ENCODE results near the gene CACNA2D4.

The CACNA2D4 gene

DNA sequence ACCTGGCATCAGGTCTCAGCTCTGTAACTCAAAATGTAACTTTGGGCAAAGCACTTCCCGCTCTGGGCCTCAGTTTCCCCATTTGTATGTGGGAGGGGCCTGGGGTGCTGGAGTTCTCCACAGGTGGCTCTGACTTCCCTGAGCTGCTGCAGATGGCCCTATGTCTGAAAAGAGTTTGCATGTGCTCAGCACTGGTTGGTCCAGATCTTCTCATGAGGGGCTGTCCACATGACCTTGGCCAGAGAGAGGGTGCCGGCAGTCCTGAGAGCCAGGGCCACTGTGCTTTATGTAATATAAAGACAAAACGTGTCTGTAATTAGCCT is 7.2 kb upstream of the CACNA2D4 start:
- peak in 6 of 42 donors; percentile 3 to 37 (median 13) for DNase-seq
- intact Hi-C loops (cut with DNase I): no loop called here

DNA sequence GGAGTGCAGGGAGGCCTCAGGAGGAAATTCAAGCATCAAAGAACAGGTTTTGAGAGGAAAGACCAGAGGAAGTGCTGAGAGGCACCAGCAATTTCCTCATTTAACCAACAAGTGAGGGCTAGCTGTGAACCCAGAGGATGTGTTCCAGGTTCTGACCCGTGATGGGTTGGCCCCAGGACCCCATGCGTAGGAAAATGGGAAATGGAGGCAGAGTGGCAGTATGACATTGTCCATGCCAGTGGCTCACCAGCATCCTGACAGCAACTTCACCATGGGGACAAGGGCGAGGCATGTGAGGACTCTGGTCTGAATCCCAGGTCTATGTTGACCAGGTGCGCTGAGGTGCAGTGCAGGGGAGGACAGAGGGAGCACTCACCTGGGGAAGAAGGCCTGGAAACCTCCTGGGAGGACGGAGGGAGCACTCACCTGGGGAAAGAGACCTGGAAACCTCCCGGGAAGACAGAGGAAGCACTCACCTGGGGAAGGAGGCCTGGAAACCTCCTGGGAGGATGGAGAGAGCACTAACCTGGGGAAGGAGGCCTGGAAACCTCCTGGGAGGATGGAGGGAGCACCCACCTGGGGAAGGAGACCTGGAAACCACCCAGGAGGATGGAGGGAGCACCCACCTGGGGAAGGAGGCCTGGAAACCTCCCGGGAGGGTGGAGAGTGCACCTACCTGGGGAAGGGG is 6.7 kb upstream of the CACNA2D4 start:
- DNase-seq: peak in 8 of 42 donors; percentile 3 to 40 (median 11)
- intact Hi-C loops (cut with DNase I): no loop called here

DNA sequence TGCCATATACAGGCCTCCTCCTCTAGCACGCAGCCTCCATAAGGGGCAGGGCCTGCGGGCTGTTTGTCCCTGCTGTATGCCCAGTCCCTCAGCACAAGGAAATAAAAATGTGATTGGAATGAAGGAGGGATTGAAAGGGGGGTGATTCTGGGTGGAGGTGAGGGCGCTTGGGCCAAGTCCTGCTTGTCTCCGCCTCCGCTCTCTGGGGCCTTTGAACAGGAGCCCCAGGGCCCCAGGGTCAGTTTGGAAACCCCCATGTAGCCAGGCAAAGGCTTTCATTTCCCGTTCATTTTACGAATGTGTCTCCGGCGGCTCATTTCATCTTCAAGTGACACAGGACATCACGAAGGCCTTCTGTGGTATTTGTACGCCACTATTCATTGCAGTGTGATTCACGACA is 4.5 kb upstream of the CACNA2D4 start:
- DNase-seq: peak in 3 of 42 donors; percentile 5 to 32 (median 22)
- intact Hi-C loops (cut with DNase I): no loop called here

DNA sequence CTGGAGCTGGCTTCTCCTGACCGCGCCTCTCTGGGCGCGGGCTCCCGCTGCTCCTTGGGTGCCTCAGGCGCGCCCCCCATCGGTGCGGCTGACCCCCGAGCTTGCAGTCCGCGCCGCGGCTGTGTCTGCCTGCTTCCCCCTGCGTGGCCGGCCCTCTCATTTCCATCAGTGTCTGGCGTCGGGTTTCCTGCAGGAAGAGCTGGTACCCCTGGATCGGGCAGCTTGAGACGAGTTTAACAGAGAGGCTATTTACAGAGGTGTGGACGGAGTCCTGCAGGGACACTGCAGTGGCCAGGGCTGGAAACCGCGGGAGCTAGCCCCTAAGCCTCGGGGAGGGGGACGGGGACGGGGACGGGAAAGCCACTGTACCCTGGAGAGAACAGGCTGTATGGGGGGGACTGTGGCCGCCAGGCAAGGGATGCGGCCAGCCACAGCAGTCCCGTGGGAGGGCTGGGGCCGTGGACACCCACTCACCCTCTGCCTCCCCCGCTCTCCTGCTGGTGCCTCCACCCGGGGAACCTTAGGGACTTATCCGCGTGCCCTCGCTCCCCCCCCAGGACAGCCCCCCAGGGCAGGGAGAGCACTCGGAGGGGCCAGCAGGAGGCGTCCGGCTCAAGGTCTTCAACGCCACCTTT is 3.7 kb upstream of the CACNA2D4 start:
- intact Hi-C loops (cut with DNase I): no loop called here
- DNase-seq: peak in 9 of 42 donors; percentile 5 to 54 (median 20)

DNA sequence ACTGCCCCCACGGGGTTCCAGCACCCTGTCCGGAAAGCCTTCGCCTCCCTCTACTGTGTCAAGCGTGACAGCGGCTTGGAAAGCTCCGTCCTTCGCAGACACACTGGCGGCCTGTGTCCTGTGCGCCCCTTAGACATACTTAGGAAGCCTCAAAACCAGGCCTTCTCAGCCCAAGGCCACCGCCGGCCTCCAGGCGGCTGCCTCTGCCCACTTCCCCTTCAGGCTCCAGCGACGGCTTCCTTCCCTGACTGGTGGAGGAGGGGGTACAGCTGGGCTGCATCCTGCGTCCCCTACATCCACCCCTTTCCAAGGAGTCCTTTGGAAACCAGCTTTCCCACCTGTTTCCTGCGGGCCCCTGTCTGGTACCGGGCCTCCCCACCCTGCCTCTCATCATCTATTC is 2.5 kb upstream of the CACNA2D4 start:
- DNase-seq: peak in 8 of 42 donors; percentile 6 to 50 (median 35)
- intact Hi-C loops (cut with DNase I): no loop called here

DNA sequence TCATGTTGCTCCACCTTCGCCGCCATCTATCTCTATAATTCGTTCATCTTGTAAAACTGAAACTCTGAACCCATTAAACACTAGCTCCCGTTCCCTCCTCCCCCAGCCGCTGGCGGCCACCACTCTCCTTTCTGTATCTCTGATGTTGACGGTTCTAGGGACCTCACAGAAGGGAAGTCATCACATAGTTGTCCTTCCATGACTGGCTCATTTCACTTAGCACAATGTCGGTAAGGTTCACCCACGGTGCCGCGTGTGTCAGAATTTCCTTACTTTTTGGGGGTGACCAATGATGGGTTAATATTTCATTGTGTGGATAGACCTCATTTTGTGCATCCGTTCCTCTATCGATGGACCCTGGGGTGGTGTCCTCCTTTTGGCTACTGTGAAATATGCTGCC is 2.0 kb upstream of the CACNA2D4 start:
- peak in 4 of 42 donors; percentile 4 to 36 (median 14) for DNase-seq
- intact Hi-C loops (cut with DNase I): no loop called here

DNA sequence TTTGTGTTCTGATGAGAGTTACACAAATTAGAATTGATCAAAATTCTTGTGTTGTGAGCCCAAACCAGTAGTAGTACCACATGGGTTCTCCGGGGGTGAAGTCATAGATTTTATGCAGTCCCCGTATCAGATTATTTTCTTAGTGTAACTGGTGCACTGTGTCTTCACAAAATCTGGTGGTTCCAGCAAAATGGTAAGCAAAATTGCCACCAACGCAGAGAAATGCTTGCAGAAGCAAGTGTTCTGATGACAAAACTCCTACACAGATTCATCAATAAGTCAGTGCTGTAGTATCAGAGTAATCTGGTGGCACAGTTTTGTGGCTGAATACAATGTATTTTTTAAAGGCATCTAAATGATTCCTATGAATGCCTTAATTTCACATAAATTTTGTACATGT is 1.3 kb upstream of the CACNA2D4 start:
- peak in 10 of 42 donors; percentile 11 to 71 (median 40) for DNase-seq
- intact Hi-C loops (cut with DNase I): no loop called here

DNA sequence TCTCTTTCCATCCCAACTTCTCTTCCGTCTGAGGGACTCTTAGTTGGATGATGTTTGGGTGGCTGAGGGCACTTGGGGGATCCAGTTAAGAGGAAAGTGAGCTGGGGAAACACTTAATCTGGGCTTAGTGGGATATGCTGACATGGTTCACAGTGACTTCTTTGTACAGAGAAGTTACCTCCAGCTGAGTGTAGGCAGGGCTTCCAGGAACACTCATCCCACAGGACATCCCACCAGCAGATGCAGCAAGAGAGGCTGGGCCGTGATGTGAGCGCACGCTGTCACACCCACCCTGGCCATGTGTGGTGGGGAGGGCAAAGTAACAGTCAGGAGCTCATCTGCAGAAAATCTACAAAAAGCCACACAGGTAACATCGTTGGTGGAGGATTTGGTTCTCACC is 832 bp upstream of the CACNA2D4 start:
- intact Hi-C loops (cut with DNase I): no loop called here

DNA sequence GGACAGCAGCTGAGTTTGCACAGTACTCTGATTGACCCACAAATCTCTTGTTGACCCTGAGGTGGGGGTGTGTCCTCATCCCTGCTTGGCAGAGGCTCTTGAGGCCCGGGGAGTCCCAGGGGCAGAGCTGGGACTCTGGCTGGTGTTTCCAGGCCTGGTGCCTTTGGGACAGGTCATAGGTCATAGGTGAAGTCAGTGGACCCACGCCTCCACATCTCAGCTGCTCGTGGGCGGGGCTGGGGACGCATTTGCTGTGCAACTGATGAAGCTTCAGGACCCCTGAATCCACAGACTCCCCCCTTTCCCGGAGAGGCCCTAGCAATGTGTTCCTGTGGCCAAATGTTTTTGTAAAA is 408 bp upstream of the CACNA2D4 start:
- intact Hi-C loops (cut with DNase I): no loop called here
- peak in 5 of 42 donors; percentile 2 to 33 (median 10) for DNase-seq

More for the DNA sequence above, 832 bp upstream of the CACNA2D4 start:
- DNase-seq: peak in 27 of 42 donors; percentile 5 to 85 (median 65)

DNA sequence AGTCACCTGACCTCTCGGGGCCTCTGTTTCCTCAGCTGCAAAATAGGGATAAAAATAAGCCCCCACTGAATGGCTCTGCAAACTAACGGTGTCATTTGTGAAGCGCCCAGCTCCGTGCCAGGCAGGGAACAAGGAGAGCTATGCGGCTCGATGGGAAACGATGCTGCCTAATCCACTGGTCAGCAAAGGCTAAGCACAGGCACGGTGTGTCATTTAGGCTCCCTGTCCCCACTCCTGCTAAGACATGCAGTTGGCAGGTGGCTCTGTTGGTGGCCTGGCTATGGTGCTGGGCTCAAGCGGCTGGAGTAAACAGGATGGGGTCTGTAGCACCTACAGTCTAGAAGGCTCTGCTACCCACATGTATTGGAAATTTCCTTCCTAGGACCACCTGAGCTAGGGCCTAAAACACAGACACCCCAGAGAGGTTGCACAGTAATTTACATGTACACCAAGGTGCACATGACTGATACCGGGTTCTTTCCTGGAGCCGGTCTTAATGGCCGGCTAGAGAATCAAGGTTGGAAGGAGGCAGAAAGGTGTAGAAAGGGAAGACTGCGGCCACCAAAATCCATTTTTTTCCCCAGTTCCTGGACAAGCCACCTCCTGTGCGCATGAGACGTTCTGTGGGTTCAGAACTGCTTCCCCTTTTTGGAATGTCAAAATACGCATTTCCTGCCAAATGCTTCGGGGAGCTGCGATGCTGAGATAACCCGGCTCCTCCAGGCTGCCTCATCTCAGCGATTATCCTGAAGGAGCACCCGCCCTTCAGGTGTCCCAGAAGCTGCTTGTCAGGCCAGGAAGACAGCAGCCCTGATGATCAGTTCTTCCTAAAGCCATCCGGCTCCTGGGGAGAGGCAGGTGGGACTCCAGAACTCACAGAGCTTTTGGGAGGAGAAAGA is 1.0 kb downstream of the CACNA2D4 start:
- DNase-seq: peak in 8 of 42 donors; percentile 8 to 52 (median 36)
- intact Hi-C loops (cut with DNase I): no loop called here

DNA sequence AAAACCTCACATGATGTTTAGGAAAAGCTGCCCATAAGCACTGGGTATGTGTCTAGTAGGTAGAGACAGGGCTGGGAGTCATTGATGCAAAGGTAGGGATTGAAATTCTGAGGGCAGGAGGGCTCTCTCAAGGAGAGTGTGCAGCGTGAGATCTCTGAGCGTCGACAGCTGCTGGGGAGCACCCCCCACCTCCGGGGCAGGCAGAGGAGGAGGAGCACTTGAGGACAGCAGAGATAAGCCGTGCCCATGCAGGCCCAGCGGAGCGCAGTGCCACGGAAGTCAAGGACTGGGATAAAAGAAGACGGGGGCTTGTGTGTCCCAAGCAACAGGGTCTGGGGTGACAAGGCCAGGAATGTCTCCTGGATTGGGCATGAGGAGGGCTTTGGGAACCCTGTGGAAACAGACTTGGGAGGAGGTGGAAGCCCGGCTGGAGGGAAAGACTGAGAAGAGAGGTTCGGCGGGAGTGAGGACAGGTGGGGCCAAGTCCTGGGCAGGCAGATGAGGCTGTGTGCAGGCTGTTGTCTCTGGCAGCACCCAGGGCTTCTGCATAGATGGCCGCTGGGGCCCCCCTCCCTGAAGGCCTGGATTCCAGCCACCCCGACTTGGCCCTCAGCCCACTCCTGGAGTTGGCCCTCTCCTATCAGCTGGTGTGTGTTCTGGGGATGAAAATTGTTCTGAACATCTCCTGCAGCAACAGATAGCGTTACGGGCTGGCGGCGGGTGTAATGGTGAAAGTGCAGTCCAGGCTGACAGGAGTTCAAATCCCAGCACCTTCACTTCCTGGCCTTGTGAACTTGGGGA is 1.9 kb downstream of the CACNA2D4 start:
- intact Hi-C loops (cut with DNase I): no loop called here
- peak in 20 of 42 donors; percentile 19 to 78 (median 46) for DNase-seq

DNA sequence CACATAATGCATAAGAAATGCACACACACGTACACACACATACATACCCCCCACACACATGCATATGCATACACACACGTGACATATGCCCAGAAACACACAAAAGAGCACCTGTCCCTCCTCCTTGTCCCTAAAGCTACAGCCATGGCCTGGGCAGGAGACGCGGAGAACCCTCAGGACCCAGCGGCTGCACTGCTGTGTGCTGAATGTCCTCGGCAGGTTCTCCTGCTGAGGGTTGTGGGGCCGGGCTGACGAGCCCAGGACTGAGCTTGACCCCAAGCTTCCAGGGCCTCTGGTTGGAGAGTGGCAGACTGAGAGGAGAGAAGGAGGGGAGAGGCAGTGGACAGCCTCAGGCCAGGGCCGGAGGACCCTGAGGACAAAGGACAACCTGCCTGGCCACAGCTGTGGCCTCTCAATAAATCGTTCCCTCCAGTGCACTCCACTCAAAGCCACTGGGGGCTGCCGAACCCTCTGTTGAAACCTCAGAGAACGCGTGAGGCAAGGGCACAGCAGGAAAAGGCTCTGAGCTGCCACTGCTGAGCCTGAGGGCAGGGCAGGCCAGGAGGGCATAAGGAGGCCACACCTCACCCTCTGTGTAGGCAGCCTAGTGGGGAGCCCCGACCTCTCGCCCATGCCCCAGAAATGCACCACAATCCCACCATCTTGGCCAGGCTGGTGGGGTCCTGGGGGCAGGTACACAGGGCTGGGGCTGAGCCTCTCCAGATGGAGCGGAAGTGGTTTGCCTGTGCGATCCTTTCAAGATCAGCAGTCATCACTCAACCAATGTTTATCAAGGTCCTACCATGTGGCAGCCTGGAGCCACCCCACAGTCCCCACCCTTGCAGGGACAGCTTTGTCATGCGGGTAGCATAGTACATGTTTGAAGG is 3.1 kb downstream of the CACNA2D4 start:
- intact Hi-C loops (cut with DNase I): no loop called here
- DNase-seq: peak in 7 of 42 donors; percentile 2 to 31 (median 6)

DNA sequence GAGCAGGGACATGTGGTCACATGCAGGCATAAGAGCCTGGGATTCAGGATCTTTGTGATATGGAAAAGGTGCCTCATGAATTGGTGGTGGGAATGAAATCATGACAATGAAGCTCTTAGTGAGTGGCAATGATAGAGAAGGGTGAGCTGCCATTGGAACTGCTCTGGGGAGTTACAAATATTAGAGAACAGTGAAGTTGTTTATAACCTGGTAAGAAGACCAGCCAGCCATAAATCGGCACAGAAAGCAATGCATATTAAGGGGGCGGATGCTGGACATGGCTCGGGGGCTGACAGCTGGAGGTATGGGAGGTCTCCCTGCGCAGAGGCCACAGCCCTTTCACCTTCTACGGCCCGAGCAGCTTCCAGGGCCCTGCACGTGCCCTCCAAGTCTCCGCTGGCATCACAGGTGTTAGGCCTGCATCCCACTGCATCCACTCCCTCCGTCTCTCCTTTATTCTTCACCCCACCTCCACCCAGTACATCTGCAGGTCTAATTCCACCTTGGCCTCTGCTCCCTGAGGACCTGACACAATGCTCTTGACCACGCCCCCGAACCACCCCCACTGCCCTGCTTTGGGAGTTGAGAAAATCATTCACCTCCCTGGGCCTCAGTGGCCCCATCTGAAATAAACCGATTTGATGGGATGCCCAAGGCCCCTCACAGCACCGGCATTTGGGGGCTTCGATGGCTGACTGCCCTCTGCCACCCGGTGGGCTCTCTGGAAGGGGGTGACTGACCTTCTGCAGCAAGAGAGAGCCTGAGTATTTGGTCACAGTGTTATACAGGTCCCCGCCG is 4.1 kb downstream of the CACNA2D4 start:
- intact Hi-C loops (cut with DNase I): no loop called here
- DNase-seq: peak in 7 of 42 donors; percentile 2 to 27 (median 6)

DNA sequence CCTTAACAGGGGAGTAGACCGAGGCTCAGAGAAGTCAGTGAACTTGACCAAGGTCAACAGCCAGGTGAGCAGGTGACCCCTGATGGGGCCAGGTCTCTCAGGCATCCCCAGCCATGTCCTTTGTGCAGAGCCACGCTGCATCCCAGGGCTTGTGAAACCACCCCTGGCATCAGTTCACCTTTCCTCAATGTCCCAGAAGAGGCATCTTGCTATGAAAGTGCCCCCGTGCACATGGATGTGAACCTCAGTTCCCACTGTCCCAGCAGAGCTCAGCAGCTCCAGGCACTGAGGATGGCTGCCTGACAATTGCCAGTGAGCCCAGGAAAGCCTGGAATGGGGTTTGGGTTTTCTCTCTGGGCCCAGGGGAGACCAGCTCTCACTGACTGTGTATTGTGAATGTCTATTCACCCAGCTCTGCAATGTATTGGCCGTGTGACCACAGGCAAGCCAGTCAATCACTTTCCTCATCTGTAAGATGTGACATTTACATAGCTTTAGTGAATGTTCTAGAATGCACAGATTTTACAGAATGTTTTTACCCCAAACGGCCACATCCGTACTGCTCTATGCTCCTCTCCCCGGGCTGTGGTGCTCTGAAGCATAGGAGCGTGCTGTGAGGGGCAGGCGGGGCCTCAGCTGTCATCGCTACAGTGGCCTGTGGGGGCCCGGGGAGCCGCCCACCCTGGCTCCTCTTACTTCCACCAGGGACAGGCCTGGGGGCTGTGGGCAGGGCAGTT is 4.9 kb downstream of the CACNA2D4 start:
- intact Hi-C loops (cut with DNase I): no loop called here
- DNase-seq: peak in 5 of 42 donors; percentile 2 to 21 (median 5)

DNA sequence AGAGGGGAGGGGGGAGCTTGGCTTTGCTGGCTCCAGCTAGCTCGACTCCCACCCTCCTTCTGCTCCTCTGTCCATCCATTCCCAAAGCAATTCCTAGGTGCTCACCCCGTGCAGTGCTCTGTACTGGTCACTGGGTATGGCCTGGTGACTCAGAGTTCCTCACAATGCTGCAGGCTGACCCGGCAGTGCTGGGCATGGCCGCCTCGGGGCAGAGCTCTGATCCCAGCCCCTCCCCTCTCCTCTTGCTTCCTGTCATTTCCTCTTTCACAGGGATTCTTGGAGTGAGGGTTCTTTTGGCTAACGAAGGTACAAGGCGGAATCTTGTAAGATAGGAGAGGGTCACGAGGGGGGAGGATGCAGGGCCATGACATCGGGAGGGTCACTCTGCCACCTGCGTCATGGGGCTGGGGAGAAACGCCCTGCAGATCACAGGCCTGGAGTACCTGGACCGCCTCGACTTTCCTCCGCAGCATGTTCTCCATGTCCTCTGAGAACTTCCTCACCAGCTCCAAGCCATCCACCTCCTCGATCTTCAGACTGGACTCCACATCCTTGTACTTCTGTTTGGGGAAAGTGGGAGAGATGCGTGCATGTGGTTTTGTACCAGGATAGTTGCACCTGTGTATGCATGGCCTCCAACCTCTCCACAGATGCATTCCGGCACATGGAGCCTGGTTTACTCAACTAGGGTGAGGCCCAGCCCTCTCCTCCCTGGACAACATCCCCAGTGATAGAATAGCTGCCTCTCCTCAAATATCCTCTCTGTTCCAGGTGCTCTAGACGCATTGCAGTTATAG is 5.7 kb downstream of the CACNA2D4 start:
- peak in 3 of 42 donors; percentile 3 to 15 (median 6) for DNase-seq
- intact Hi-C loops (cut with DNase I): no loop called here
